H4 (cell line): ENCODE measurements around the gene NPTN. TPM values are rescaled to one million over a fixed set of nuclear protein-coding genes. Genes with fewer than 3 reads are reported as not detected.

ENCODE experiments used
- DNase-seq: peaks from one replicate; pipeline ENCODE4 v3.0.0-alpha.2; 2015; ENCODE audit warnings: low spot score
- total RNA-seq: library from RNA; depleted of rRNA; stranded (reverse); fragments of >200 nt; shearing (Covaris generic); gene quantifications from 2 replicates; pipeline ENCODE4 v1.2.3, GENCODE V29; 2014; rRNA removed

Gene NPTN
- total RNA-seq, 1 experiment from 2014 or later: 199 TPM

DNA sequence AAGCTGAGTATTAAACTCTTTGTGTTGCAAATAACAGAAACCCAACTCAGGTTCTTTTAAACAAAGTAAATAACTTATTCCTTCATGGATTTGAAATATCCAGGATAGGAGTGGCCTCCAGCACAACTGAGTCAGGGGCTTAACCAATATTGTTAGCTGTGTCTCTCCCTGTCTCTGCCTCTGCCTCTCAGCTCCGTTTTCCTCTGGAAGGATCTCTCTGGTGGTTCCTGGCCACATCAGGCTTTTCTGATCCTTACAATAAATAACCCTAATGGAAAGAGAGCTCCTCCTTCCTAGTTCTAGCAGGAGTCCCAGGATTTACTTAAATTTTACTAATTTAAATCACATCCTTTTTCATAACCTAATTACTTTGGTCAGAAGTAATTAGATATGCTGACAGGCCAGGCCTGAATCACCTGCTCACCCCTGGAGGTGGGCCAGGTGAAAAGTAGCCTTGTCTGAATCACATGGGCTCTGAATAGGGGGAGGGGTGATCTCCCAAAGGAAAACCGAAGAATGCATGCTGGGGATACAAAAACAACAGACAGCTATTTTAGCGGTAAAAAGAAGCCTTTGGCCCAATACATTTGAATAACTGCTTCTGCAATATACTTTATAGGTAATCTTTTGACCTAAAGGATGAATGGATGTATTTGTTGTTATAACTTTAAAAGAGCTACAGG, 114.9 kb downstream of the NPTN start:
- no peak for DNase-seq

DNA sequence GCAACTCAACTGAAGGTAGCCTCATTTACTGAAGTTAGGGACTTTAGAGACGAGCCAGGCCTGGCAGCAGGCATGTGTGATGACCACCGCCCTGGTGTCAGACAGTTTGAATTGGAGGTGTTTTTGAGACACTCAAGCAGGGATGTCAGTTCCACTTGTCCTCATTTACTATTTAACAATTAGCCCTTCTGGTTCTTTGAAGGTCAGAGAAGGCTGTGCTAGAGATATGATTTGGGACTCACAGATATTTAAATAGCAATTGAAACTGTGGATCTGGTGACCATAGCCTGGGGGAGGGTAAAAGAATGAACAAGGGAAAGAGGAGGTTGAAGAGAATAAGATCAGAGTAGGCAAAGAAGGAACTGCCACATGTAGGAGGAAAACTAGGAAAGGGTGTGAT, 115.6 kb downstream of the NPTN start:
- DNase-seq: no peak

DNA sequence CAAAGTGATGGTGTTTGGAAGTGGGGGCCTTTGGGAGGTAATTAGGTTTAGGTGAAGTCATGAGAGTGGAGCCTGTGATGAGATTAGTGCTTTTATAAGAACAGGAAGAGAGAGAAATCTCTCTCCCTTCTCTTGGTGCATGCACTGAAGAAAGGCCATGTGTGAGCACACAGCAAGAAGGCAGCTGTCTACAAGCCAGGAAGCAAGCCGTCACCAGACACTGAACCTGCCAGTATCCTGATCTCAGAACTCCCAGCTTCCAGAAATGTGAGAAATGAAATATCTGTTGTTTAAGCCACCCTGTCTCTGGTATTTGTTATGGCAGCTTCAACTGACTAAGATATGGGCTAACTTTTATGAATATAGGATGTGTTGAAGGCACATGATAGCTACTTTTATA, 117.7 kb downstream of the NPTN start:
- DNase-seq: no peak

Other genes starting within 250 kb of the NPTN start
- gene REC114, start 190.2 kb downstream of the NPTN start, total RNA-seq: not detected in 2 replicates
- gene CD276, start 51.0 kb upstream of the NPTN start, total RNA-seq: 62.2 and 80.7 TPM in 2 replicates
- 0.35 and 0.72 TPM in 2 replicates for gene INSYN1, start 120.0 kb upstream of the NPTN start, total RNA-seq
- not detected in 2 replicates for gene TBC1D21, start 240.2 kb upstream of the NPTN start, total RNA-seq